ENCODE data around the gene CAPZA1.

DNA sequence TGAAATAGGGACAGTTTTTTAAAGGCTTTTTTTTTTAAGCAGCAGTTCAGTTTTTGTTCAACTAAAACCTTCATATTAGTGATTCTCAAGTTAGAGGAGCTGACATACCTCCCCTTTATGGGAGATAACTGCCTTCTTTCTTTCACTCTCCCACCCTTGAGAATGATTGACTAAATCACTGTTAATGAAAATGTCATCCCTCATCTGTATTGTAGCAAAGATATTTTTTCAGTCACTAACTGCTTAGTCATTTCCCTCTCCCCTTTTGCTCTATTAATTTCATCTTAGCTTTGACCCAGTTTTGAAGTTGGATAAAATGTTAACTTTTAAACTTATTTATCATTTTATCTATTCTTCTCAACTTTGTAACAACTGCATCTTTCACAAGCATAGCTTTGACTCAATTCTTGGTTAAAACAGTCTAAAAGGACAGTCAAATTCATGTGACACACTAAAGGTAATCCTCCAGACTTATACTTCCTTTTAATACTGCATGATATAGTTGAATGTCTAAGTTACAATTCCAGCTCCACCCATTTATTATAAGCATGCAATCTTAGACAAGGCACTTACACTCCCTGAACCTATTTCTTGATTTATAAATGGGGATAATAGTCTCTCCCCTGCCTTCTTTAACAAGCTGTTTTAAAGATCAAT is 17.1 kb downstream of the CAPZA1 start:
- TF ChIP-seq POLR2A (IDR thresholded peaks at IDR 0.05; ENCODE audit: low read depth, low read length) = no peak
- TF ChIP-seq, protein P1, sequence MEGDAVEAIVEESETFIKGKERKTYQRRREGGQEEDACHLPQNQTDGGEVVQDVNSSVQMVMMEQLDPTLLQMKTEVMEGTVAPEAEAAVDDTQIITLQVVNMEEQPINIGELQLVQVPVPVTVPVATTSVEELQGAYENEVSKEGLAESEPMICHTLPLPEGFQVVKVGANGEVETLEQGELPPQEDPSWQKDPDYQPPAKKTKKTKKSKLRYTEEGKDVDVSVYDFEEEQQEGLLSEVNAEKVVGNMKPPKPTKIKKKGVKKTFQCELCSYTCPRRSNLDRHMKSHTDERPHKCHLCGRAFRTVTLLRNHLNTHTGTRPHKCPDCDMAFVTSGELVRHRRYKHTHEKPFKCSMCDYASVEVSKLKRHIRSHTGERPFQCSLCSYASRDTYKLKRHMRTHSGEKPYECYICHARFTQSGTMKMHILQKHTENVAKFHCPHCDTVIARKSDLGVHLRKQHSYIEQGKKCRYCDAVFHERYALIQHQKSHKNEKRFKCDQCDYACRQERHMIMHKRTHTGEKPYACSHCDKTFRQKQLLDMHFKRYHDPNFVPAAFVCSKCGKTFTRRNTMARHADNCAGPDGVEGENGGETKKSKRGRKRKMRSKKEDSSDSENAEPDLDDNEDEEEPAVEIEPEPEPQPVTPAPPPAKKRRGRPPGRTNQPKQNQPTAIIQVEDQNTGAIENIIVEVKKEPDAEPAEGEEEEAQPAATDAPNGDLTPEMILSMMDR (IDR thresholded peaks at IDR 0.05; ENCODE audit: extremely low read depth in 1 of 2, insufficient read depth in 1 of 2, low read depth in 1 of 2, low read length in 2 of 2) = no peak
- no peak for TF ChIP-seq POLR2AphosphoS5 (IDR thresholded peaks at IDR 0.05; ENCODE audit: insufficient read depth, low read depth, low read length)
- no peak for TF ChIP-seq EZH2 (IDR thresholded peaks at IDR 0.05; ENCODE audit: borderline replicate concordance, low read depth, low read length, severe bottlenecking)
- TF ChIP-seq, protein P2, sequence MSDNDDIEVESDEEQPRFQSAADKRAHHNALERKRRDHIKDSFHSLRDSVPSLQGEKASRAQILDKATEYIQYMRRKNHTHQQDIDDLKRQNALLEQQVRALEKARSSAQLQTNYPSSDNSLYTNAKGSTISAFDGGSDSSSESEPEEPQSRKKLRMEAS (IDR thresholded peaks at IDR 0.05; ENCODE audit: insufficient read depth, insufficient read length) = no peak
- TF ChIP-seq FOS (IDR thresholded peaks at IDR 0.05; ENCODE audit: borderline replicate concordance, insufficient read depth, low read length) = peak; percentile 36
- TF ChIP-seq JUN (IDR thresholded peaks at IDR 0.05; ENCODE audit: borderline replicate concordance, insufficient read depth, insufficient read length, low read depth) = peak; percentile 3
- no peak for TF ChIP-seq GATA2 (IDR thresholded peaks at IDR 0.05; ENCODE audit: insufficient read depth, insufficient read length, low read depth, low read length)

Measured in endothelial cell of umbilical vein (primary cell).